Daoy (cell line): Measurements from ENCODE around the gene MYBPC2. TPM values are rescaled to one million over a fixed set of nuclear protein-coding genes. Genes with fewer than 3 reads are reported as not detected.
A peak's percentile ranks its signal among the peaks of the same experiment; 100 is the strongest.
"Not testable (repeated sequence)": the region's sequence is repeated elsewhere in the genome, so short reads cannot be mapped to it uniquely, and the experiment has no call there.

Experiments used
- DNase-seq: peaks from one replicate; pipeline ENCODE4 v3.0.0-alpha.2; 2015; ENCODE audit warnings: low read depth
- total RNA-seq: library from RNA; depleted of rRNA; stranded (reverse); fragments of >200 nt; shearing (Covaris generic); gene quantifications from 2 replicates; pipeline ENCODE4 v1.2.3, GENCODE V29; 2014

MYBPC2 gene
- total RNA-seq, 1 experiment from 2014 or later, result not detected

DNA sequence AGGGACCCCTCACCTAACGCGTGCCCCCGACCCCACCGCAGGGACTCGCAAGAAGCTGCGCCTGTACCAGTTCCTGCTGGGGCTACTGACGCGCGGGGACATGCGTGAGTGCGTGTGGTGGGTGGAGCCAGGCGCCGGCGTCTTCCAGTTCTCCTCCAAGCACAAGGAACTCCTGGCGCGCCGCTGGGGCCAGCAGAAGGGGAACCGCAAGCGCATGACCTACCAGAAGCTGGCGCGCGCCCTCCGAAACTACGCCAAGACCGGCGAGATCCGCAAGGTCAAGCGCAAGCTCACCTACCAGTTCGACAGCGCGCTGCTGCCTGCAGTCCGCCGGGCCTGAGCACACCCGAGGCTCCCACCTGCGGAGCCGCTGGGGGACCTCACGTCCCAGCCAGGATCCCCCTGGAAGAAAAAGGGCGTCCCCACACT, 4.7 kb upstream of the MYBPC2 start:
- peak; percentile 58 for DNase-seq

DNA sequence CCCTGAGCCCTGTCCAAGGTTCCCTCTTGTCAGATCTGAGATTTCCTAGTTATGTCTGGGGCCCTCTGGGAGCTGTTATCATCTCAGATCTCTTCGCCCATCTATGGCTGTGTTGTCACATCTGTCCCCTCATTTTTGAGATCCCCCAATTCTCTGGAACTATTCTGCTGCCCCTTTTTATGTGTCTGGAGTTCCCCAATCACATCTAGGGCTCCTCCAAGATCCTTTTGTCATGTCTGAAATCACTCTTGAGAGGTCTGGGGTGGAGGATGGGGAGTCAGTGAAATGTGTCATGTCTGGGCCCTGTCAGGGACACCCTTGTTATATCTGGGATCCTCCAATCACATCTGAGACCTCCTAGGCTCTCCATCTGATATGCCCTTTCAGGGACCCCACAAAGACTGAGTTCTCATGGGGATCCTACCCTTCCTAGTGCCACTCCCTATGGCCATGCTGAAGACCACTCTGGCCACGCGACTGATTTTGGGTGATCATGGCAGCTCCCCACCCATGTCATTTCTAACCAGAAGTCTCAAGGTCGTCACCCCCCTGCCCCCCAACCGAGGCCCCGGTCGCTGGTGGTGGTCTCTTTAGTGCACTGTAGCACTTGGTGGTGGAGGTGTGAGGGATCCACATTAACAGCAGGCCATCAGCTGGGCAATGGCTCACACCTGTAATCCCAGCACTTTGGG, 3.8 kb upstream of the MYBPC2 start:
- no peak for DNase-seq

DNA sequence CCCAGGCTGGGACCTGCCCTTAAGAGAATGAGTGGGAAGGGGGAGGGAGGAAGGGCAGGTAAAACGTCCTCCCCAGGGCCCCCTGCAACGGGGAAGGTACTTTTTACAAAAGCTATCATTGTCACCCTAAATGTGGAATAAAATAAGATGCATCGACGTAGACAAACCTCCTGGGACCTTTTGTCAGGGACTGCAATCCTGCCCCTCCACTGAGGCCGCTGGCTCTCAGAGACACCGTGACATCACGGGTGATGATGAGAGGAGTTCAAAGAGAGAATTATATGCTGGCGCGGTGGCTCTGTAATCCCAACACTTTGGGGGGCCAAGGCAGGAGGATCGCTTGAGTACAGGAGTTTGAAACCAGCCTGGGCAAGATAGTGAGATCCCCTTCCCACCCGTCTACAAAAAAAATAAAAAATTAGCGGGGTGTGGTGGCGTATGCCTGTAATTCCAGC, 1.8 kb upstream of the MYBPC2 start:
- no peak for DNase-seq

DNA sequence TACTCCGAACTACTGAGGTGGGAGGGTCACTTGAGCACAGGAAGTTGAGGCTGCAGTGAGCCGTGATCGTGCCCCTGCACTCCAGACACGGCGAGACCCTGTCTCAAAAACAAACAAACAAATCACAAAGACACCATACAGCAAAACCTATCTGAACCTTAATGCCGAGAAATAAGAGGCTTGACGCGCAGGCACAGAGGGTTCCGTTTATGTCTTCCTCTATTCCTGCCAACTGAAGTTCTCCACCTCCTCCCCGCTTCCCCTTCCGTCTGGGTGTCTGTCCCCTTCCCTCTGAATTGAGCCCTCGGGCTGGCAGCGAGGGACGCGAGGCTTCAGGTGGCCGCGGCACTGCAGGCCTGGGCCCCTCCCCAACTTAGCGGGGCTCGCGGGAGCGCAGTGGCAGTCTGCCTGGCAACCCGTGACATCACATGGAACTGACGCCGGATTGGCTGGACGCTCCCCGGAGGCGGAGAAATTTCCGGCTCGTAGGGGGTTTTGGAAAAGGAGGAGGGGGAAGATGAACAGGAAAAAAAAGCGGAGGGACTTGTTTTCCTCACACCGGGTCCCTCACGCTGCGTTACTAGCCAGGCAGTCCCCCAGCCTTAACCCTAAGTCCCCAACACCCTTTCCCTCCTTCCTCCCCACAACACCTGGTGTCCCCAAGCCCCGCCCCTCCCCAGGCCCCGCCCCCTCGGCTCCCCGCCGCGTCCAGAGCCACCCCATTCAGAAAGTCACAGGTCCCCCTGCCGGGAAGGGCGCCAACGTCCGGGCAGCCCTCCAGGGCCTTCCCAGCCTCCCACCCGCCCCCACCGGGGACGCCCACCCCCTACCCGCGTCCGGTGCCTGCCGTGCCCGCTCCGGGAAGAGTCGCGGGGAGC, 1.1 kb upstream of the MYBPC2 start:
- DNase-seq, result peak; percentile 78

DNA sequence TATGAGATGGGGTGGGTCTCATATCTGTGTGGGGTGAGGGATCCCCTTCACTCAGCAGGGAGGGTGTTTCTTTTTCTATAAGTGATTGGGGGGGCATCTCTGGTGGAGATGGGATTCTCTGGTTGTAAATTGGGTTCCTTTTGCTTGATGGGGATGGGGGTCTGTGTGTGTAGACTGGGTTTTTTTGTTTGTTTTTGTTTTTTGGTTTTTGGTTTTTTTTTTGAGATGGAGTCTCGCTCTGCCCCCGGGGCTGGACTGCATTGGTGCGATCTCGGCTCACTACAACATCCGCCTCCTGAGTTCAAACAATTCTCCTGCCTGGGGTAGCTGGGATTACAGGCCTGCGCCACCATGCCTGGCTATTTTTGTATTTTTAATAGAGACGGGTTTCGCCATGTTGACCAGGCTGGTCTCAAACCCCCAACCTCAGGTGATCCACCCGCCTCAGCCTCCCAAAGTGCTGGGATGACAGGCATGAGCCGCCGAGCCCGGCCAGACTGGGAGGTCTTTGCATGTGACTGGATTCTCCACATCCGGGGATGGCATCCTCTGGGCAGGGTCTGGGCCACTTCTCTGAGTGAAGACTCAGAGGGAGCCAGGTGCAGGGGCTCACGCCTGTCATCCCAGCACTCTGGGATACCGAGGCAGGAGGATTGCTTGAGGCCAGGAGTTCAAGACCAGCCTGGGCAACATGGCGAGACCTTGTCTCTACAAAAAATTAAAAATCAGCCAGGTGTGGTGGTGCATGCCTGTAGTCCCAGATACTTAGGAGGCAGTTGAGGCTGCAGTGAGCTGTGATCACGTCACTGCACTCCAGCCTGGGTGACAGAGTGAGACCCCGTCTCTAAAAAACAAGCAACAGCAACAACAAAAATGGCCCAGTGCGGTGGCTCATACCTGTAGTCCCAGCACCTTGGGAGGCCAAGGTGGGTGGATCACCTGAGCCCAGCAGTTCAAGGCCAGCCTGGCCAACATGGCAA, 799 bp downstream of the MYBPC2 start:
- no peak for DNase-seq

DNA sequence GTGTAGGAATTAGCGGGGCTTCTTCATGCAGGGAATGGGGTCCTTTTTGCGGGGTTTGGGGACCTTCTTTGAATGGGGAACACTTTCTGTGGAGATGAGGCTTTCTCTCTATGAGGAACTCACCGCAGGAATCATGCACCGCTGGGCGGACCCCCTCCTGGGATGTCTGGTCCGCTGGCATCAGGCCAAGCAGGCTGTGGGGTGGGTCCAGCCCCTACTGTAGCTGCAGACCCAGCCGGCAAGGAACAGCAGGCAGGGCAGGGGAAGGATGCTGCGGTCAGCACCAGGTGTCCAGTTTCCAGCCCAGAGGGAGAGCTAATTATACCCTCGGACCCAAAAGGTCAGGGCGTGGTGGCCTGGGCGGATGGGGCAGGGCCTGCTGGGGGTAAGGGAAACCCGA, 1.8 kb downstream of the MYBPC2 start:
- peak; percentile 38 for DNase-seq

DNA sequence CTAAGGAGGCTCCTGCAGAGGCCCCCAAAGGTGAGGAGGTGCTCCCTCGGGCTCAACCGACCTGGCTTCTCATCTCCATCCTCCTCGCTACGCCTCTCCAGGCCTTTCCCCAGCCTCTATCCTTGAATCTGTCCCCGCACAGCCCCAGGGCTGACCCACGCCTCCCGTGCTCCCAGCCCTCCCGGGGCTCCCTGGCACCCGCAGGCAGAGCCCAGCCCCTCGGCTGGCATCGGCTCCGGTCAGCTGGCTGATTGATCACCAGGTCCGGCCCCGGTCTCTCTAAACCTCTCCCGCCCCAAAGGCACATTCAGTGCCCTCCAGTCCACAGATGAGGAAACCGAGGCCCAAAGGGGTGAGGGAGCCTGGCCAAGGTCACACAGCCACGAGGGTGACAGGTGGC, 2.5 kb downstream of the MYBPC2 start:
- no peak for DNase-seq

DNA sequence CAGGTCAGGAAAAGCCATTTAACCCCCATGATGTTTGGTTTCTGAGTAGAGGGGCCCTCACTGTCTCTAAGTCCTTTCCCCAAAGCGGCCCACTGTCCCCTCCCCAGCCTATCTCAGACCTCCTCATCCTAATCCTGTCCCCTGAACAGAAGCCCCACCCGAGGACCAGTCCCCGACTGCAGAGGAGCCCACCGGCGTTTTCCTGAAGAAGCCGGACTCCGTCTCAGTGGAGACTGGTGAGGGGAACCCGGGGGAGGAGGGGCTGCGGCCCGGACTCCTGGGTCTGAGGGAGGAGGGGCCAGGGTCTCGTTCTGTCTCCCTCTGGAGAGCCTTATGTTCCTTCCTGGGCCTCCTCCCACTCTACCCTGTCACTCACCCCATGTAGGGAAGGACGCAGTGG, 2.9 kb downstream of the MYBPC2 start:
- DNase-seq, result no peak

DNA sequence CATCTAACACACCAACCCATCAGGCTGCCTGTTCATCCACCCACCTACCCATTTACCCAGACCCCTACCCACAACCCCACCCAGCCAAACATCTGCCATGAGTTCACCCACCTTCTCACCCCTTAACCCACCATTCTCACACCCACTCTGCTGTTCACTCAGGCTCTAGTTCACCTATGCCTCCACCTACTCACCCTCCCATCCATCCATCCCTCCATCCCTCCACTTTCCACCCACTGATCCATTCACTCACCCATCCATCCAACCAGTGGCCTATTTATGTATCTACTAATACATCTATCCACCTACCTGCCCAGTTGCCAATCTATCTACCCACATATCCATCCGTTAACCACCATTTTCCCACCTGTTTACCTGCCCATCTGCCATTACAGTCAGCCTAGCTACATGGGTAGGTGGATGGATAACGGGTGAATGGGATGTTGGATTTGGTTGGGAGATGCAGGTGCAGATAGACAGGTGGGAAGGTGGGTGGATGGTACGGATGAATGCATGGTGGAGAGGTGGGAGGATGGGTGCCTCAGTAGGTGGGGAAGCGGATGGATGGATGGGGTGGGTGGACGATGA, 5.3 kb downstream of the MYBPC2 start:
- DNase-seq, result no peak

DNA sequence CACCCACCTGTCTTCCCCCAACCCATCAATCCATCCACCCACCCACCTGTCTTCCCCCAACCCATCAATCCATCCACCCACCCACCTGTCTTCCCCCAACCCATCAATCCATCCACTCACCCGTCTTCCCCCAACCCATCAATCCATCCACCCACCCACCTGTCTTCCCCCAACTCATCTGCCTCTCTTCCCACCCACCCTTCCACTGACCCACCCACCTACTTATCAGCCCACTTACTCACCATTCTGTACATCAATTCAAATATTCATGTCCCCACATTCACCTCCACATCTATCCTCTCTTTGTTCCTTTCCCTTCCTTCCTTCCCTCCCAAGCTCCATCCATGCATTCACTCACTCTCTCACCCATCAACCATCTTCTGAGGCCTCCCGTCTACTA, 6.4 kb downstream of the MYBPC2 start:
- DNase-seq, result not testable (repeated sequence)

DNA sequence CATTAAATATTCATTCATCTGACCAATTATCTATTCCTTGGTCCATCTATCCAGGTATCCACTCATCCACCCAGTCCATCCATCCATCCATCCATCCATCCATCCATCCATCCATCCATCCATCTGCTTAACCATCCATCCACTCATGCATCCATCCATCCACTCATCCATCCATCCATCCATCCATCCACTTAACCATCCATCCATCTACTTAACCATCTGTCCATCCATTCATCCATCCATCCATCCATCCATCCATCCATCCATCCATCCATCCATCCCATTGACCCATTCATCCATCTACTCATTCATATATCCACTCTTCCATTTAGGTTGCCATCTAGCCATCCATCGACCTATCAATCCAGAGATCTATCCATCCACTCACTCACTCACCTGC, 11.4 kb downstream of the MYBPC2 start:
- no peak for DNase-seq

DNA sequence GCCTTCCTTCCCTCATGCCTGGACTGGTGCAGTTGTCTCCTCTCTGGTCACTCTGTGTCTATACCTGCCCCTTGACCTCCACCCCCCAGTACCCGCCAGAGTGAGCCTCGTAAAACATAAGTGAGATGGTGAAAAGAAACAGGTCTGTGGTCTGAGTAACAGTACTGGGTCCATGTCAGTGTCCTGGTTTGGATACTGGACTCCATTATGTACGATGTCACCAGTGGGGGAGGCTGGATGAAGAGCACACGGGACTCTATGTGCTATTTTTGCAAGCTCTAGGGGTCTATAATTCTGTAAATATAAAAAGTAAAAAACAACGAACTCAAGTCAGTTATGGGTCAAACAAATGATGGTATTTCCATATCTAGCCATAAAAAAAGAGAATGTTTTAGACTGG, 14.4 kb downstream of the MYBPC2 start:
- DNase-seq, result no peak

DNA sequence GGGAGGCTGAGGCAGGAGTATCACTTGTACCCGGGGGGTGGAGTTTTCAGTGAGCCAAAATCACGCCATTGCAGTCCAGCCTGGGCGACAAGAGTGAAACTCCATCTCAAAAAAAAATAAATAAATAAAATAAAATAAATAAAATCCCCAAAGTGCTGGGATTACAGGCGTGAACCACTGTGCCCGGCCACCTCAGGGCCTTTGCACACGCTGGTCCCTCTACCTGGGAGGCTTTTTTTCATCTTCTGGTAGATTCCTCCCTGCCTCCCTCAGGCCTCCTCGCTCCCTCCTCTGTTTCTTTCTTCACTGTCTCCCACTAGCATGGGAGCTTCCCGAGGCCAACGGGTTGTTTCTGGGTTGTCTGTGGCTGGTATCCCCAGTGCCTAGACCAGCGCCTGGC, 15.1 kb downstream of the MYBPC2 start:
- no peak for DNase-seq

DNA sequence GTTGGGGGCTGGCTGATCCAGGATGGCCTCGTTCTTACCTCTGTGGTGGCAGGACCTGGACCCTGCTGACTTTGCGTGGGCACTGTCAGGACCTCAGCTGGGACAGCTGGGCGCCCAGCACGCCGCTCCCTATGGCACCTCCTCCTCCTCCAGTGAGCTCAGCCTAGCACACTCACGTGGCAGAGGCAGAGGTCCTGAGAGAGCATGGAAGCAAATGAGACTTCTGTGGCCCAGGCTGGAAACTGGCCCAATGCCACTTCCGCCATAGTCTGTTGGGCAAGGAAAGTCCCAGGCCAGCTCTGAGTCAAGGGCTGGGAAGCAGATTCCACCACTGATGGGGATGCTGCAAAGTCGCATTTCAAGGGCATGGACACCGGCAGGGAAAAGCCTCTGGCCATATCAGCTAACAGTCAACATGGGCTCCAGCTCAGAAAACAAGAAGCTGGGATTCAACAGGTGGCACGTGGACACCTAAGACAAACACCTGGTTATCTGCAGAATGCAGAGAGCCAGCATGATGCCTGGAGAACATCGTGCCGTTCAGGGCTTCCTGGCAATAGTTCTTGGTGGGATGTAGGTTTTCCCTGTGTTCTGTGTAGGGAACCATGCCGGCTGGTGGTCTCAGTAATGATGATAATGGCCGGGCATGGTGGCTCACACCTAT, 16.7 kb downstream of the MYBPC2 start:
- peak; percentile 85 for DNase-seq

DNA sequence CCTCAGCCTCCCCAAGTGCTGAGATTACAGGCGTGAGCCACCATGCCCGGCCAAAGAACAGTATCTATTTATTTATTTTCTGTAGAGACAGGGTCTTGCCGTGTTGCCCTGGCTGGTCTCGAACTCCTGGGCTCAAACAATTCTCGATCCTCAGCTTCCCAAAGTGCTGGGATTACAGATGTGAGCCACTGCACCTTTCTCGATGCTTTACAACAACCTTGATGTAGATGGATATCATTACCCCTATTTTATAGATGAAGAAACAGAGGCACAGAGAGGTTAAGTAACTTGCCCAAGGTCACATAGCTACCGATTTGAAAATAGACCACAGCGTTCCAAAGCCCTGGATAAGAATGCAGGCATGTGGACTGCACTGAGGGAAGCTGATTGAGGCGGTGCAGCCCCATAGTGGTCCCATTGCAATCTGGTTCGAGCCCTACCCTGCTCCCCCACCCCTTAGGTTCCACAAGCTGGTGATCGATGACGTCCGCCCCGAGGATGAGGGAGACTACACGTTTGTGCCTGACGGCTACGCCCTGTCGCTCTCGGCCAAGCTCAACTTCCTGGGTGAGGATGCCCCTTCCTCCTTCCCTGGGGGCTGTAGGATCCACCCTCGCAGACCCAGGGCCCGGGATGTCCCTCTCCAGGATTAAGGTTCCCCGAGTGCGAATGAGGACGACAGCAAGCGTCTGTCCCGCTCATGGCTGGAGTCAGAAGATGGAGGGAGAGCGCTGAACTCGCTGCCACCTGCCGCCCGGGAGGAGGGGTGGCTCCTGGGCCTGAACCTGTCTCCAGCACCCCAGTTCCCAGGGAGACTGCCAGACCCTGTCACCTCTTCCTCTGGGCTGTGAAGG, 17.9 kb downstream of the MYBPC2 start:
- no peak for DNase-seq

DNA sequence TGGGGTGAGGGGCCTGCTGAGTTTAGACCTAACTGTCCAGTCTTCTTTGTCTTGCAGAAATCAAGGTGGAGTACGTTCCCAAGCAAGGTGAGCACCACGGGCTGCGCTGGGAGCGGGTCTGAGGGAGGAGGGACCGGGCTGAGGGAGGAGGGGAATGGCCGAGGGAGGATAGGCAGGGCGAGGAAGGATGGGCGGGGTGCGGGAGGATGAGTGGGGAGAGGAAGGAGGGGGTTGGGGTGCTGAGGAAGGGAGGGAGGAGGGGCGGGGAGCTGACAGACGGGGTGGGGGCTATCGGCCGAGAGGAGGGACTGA, 18.5 kb downstream of the MYBPC2 start:
- no peak for DNase-seq

DNA sequence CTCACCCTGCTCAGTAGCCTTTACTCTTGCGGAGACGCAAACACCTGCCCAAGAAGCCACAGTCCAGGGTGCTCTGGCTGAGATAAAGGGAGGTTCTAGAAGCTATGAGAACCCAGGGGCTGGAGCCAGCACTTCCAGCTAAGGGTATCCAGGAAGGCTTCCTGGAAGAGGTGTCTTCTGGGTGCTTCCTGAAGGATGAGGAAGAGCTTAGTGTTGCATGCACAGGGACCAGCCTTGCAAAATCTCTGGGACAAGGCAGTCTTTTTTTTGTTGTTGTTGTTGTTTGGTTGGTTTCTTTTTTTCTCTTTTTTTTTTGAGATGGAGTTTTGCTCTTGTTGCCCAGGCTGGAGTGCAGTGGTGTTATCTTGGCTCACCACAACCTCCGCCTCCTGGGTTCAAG, 20.6 kb downstream of the MYBPC2 start:
- DNase-seq, result no peak

DNA sequence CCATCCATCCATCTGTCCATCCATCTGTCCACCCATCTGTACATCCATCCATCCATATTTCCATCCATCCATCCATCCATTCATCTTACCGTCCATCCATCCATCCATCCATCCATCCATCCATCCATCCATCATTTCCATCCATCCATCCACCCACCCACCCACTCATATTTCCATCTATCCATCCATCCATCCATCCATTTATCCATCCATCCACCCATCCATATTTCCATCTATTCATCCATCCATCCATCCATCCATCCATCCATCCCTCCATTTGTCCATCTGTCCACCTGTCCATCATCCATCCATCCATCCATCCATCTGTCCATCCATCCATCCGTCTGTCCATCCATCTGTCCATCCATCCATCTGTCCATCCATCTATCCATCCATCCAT, 23.3 kb downstream of the MYBPC2 start:
- DNase-seq, result no peak

DNA sequence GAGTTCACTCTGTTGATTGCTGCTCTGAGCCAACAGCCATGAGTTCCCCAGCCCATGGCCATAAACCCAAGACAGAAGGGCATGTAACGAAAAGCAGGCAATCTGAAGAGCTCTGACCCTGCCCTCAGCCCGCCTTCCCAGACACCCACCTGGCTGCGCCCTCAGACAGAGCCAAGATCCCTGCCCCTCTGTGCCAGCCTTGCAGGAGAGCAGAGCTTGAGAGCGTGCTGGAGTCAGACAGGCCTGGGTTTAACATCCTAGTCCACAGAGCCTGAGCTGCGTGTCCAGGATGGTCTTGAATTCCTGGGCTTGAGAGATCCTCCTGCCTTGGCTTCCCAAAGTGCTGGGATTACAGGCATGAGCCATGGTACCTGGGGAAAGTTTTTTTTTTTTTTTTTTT, 24.6 kb downstream of the MYBPC2 start:
- no peak for DNase-seq

DNA sequence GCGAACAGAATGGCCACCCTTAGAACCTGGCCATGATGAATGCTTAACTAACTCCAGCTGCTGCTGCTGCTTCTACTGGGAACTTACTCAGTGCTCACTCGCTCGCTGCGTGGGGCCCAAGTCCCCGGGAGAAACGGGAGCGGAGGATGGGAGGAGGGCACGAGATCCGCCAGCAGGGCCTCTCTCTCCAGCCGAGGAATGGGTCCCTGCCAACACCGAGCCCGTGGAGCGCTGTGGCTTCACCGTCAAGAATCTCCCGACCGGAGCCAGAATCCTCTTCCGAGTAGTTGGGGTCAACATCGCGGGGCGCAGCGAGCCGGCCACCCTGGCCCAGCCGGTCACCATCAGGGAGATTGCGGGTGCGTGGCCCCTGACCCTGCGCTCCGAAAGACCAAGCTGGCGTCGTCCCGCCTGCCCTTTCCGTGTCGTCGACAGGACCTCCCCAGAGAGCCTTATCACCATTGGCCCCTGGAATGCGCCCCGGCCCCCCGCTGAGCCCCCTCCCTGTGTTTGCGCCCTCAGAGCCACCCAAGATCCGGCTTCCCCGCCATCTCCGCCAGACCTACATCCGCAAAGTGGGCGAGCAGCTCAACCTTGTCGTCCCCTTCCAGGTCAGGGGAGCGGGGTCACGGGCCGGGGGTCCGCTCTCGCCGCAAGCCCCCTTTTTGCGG, 25.8 kb downstream of the MYBPC2 start:
- peak; percentile 25 for DNase-seq
